Measurements from ENCODE around the gene SPACA7. TPM values are rescaled to one million over a fixed set of nuclear protein-coding genes. Genes with fewer than 3 reads are reported as not detected.

SPACA7 gene
- total RNA-seq, 2 donors from 2014 or later = not detected

- H3K27me3 ChIP-seq = no peaks in the 10 kb centered on the region
- no peak for TF ChIP-seq CTCF (IDR thresholded peaks at IDR 0.05)
- H3K9me3 ChIP-seq = no peaks in the 10 kb centered on the region
- no peak overlapping the region for H3K27ac ChIP-seq
- no peak overlapping the region for H3K4me3 ChIP-seq
- no peaks in the 10 kb centered on the region for H3K36me3 ChIP-seq
- no peaks in the 10 kb centered on the region for H3K4me1 ChIP-seq
- DNase-seq (ENCODE audit: low spot score) = no peak
These were observed 77.9 kb downstream of the SPACA7 start for GRCh38 chr13:112453874-112454647.

GRCh38 chr13:112454648-112455334 lies 78.6 kb downstream of the SPACA7 start:
- Histone ChIP-seq H3K4me1 (no peaks in the 10 kb centered on the region), H3K27ac (no peak overlapping the region), H3K4me3 (no peak overlapping the region), H3K27me3 (no peaks in the 10 kb centered on the region), H3K36me3 (no peaks in the 10 kb centered on the region), H3K9me3 (peaks cover 0 to 7% of the 10 kb centered on the region in 2 donors)
- no peak for TF ChIP-seq CTCF (IDR thresholded peaks at IDR 0.05)
- DNase-seq (ENCODE audit: low spot score) = no peak

GRCh38 chr13:112455476-112456059 lies 79.4 kb downstream of the SPACA7 start:
- Histone ChIP-seq H3K27ac (no peak overlapping the region), H3K4me1 (no peaks in the 10 kb centered on the region), H3K9me3 (peaks cover 0 to 13% of the 10 kb centered on the region in 2 donors), H3K4me3 (no peak overlapping the region), H3K36me3 (no peaks in the 10 kb centered on the region), H3K27me3 (no peaks in the 10 kb centered on the region)
- TF ChIP-seq CTCF (IDR thresholded peaks at IDR 0.05) = no peak
- no peak for DNase-seq (ENCODE audit: low spot score)

GRCh38 chr13:112456138-112457056 lies 80.2 kb downstream of the SPACA7 start:
- Histone ChIP-seq H3K4me3 (no peak overlapping the region), H3K36me3 (no peaks in the 10 kb centered on the region), H3K4me1 (no peaks in the 10 kb centered on the region), H3K27ac (no peak overlapping the region), H3K9me3 (peaks cover 0 to 13% of the 10 kb centered on the region in 2 donors), H3K27me3 (no peaks in the 10 kb centered on the region)
- no peak for TF ChIP-seq CTCF (IDR thresholded peaks at IDR 0.05)
- peak; percentile 54 for DNase-seq (ENCODE audit: low spot score)

- no peak for TF ChIP-seq CTCF (IDR thresholded peaks at IDR 0.05)
- H3K36me3 ChIP-seq = no peaks in the 10 kb centered on the region
- H3K4me3 ChIP-seq = no peak overlapping the region
- H3K9me3 ChIP-seq = peaks cover 0 to 14% of the 10 kb centered on the region in 2 donors
- H3K27me3 ChIP-seq = no peaks in the 10 kb centered on the region
- no peaks in the 10 kb centered on the region for H3K4me1 ChIP-seq
- DNase-seq (ENCODE audit: low spot score) = peak; percentile 32
- no peak overlapping the region for H3K27ac ChIP-seq
These were observed 80.9 kb downstream of the SPACA7 start for GRCh38 chr13:112457081-112457480.
